Measurements from ENCODE around the gene ZNF688.

GRCh38 chr16:30553393-30553899 is 18.1 kb downstream of the ZNF688 start:
- TF ChIP-seq CTCF (IDR thresholded peaks at IDR 0.05) (no peak), POLR2A (IDR thresholded peaks at IDR 0.05) (no peak)

Data from uterus (tissue), 2 donors.